Osteoblast (primary cell): ENCODE results near the gene NADK. TPM values are rescaled to one million over a fixed set of nuclear protein-coding genes. Genes with fewer than 3 reads are reported as not detected.

Experiments
- DNase-seq: peaks from one replicate; pipeline ENCODE4 v3.0.0; 2011; ENCODE audit warnings: low spot score, mixed read lengths; ENCODE audit not compliant: insufficient read length; ENCODE audit errors: missing footprints
- H2AFZ ChIP-seq: 2 replicates; pipeline ENCODE4 v1.6.0; 2011; ENCODE audit warnings: mild to moderate bottlenecking, low read length
- H3K27ac ChIP-seq: 2 replicates; pipeline ENCODE4 v1.5.1; 2011; ENCODE audit warnings: mild to moderate bottlenecking, low read depth, low read length, moderate library complexity
- H3K27me3 ChIP-seq: 2 replicates; pipeline ENCODE4 v1.6.0; 2012; ENCODE audit warnings: mild to moderate bottlenecking, control low read depth, inconsistent platforms, low read length, moderate library complexity; ENCODE audit not compliant: insufficient read depth
- H3K36me3 ChIP-seq: 2 replicates; pipeline ENCODE4 v1.5.1; 2011; ENCODE audit warnings: mild to moderate bottlenecking, low read length, control low read depth, moderate library complexity; ENCODE audit not compliant: insufficient read depth
- H3K4me1 ChIP-seq: 2 replicates; pipeline ENCODE4 v1.5.1; 2011; ENCODE audit warnings: mild to moderate bottlenecking, low read length, control low read depth, moderate library complexity; ENCODE audit not compliant: insufficient read depth
- H3K4me2 ChIP-seq: 2 replicates; pipeline ENCODE4 v1.6.0; 2011; ENCODE audit warnings: mild to moderate bottlenecking, low read length; ENCODE audit not compliant: insufficient read depth
- H3K4me3 ChIP-seq: fragments of 200-600 bp; sonication (generic); 3 replicates; pipeline ENCODE4 v1.5.1; 2012; ENCODE audit warnings: mild to moderate bottlenecking, low read length, inconsistent platforms; ENCODE audit not compliant: insufficient read depth
- H3K79me2 ChIP-seq: 2 replicates; pipeline ENCODE4 v1.6.0; 2012; ENCODE audit warnings: mild to moderate bottlenecking, low read length, control low read depth, inconsistent platforms; ENCODE audit not compliant: insufficient read depth
- H3K9me3 ChIP-seq: 2 replicates; pipeline ENCODE4 v1.5.1; 2011; ENCODE audit warnings: low read depth, low read length, control low read depth
- H4K20me1 ChIP-seq: 2 replicates; pipeline ENCODE4 v1.6.0; 2012; ENCODE audit warnings: mild to moderate bottlenecking, low read length, control low read depth; ENCODE audit not compliant: insufficient read depth
- CTCF ChIP-seq: IDR thresholded peaks from 2 replicates; pipeline ENCODE4 v1.5.1; 2011; ENCODE audit warnings: mild to moderate bottlenecking, low read depth, low read length, moderate library complexity; ENCODE audit errors: extremely low read depth
- total RNA-seq: library from RNA; depleted of rRNA; stranded (reverse); fragments of >200 nt; gene quantifications from 2 replicates; pipeline ENCODE4 v1.2.3, GENCODE V29; 2012

The NADK gene
- total RNA-seq, 1 donor = 45.6 TPM

- peaks cover 45% of the 10 kb centered on the region for H3K36me3 ChIP-seq
- H3K4me3 ChIP-seq = no peak overlapping the region
- no peak overlapping the region for H3K4me2 ChIP-seq
- H4K20me1 ChIP-seq = peaks cover 43% of the 10 kb centered on the region
- no peaks in the 10 kb centered on the region for H3K9me3 ChIP-seq
- no peaks in the 10 kb centered on the region for H3K27me3 ChIP-seq
- H3K4me1 ChIP-seq = peaks cover 12% of the 10 kb centered on the region
- no peak overlapping the region for H2AFZ ChIP-seq
- TF ChIP-seq CTCF = no peak
- DNase-seq = no peak
- H3K27ac ChIP-seq = no peak overlapping the region
- H3K79me2 ChIP-seq = peaks cover 95% of the 10 kb centered on the region
Measured at GRCh38 chr1:1825217-1825616, 46.9 kb upstream of the NADK start.

- Histone ChIP-seq H3K9me3 (no peaks in the 10 kb centered on the region), H2AFZ (no peak overlapping the region), H3K4me3 (no peak overlapping the region), H4K20me1 (peaks cover 13% of the 10 kb centered on the region), H3K4me1 (no peaks in the 10 kb centered on the region), H3K79me2 (peaks cover 86% of the 10 kb centered on the region), H3K27me3 (no peaks in the 10 kb centered on the region), H3K4me2 (no peak overlapping the region), H3K27ac (no peak overlapping the region), H3K36me3 (peaks cover 64% of the 10 kb centered on the region)
- no peak for TF ChIP-seq CTCF
- no peak for DNase-seq
Measured at GRCh38 chr1:1819762-1820161, 41.5 kb upstream of the NADK start.

- H3K4me3 ChIP-seq = no peak overlapping the region
- no peaks in the 10 kb centered on the region for H3K4me1 ChIP-seq
- H4K20me1 ChIP-seq = peaks cover 17% of the 10 kb centered on the region
- no peak for TF ChIP-seq CTCF
- peaks cover 86% of the 10 kb centered on the region for H3K79me2 ChIP-seq
- H3K4me2 ChIP-seq = no peak overlapping the region
- DNase-seq = no peak
- H3K9me3 ChIP-seq = no peaks in the 10 kb centered on the region
- H3K36me3 ChIP-seq = peaks cover 59% of the 10 kb centered on the region
- H2AFZ ChIP-seq = no peak overlapping the region
- no peaks in the 10 kb centered on the region for H3K27me3 ChIP-seq
- H3K27ac ChIP-seq = no peak overlapping the region
Measured at GRCh38 chr1:1817221-1817620, 39.0 kb upstream of the NADK start.

GRCh38 chr1:1815606-1816281 is 37.5 kb upstream of the NADK start:
- Histone ChIP-seq H3K36me3 (peaks cover 49% of the 10 kb centered on the region), H3K79me2 (peaks cover 83% of the 10 kb centered on the region)

More at GRCh38 chr1:1815606-1816281, 37.5 kb upstream of the NADK start:
- H3K4me3 ChIP-seq = no peak overlapping the region
- DNase-seq = no peak
- H2AFZ ChIP-seq = no peak overlapping the region
- H3K9me3 ChIP-seq = no peaks in the 10 kb centered on the region
- no peaks in the 10 kb centered on the region for H3K27me3 ChIP-seq
- no peak overlapping the region for H3K27ac ChIP-seq
- no peak for TF ChIP-seq CTCF
- H3K4me2 ChIP-seq = no peak overlapping the region
- peaks cover 19% of the 10 kb centered on the region for H4K20me1 ChIP-seq
- no peaks in the 10 kb centered on the region for H3K4me1 ChIP-seq
